GM23338 (cell line): ENCODE results near the gene F12. TPM values are rescaled to one million over a fixed set of nuclear protein-coding genes. Genes with fewer than 3 reads are reported as not detected.

Source experiments
- ATAC-seq: fragments of 200-7000 bp; cut with Tn5 transposase; 3 replicates; pipeline ENCODE4 v1.9.1; 2020
- DNase-seq: peaks from one replicate; pipeline ENCODE4 v3.0.0-alpha.2; 2015; ENCODE audit warnings: low spot score
- H2AFZ ChIP-seq: fragments of 200-600 bp; sonication (generic); 2 replicates; pipeline ENCODE4 v1.8.0; 2016; ENCODE audit warnings: antibody characterized with exemption, mild to moderate bottlenecking, moderate library complexity
- H3F3A ChIP-seq: fragments of 200-600 bp; sonication (generic); replicated peaks from 2 replicates; pipeline ENCODE4 v1.8.0; 2017; ENCODE audit warnings: antibody characterized with exemption, mixed run types, low read depth
- H3K27ac ChIP-seq: fragments of 200-600 bp; sonication (generic); 2 replicates; pipeline ENCODE4 v1.6.1; 2016; ENCODE audit warnings: low read depth
- H3K27me3 ChIP-seq: fragments of 200-600 bp; sonication (generic); 2 replicates; pipeline ENCODE4 v1.8.0; 2016; ENCODE audit warnings: mild to moderate bottlenecking, mixed run types, moderate library complexity; ENCODE audit not compliant: insufficient read depth
- H3K36me3 ChIP-seq: fragments of 200-600 bp; sonication (generic); 2 replicates; pipeline ENCODE4 v1.8.0; 2016; ENCODE audit warnings: mild to moderate bottlenecking; ENCODE audit not compliant: insufficient read depth
- H3K4me1 ChIP-seq: fragments of 200-600 bp; sonication (generic); 2 replicates; pipeline ENCODE4 v1.8.0; 2016; ENCODE audit warnings: mild to moderate bottlenecking, moderate library complexity; ENCODE audit not compliant: insufficient read depth
- H3K4me2 ChIP-seq: fragments of 200-600 bp; sonication (generic); 2 replicates; pipeline ENCODE4 v1.7.1; 2017; ENCODE audit warnings: mixed run types
- H3K4me3 ChIP-seq: fragments of 200-600 bp; sonication (generic); 2 replicates; pipeline ENCODE4 v1.6.1; 2016; ENCODE audit warnings: mixed run types
- H3K79me2 ChIP-seq: fragments of 200-600 bp; sonication (generic); replicated peaks from 2 replicates; pipeline ENCODE4 v1.8.0; 2017; ENCODE audit warnings: mild to moderate bottlenecking; ENCODE audit not compliant: insufficient read depth
- H3K9me2 ChIP-seq: fragments of 200-600 bp; sonication (generic); 2 replicates; pipeline ENCODE4 v1.8.0; 2017; ENCODE audit not compliant: insufficient read depth
- H4K20me1 ChIP-seq: fragments of 200-600 bp; sonication (generic); replicated peaks from 2 replicates; pipeline ENCODE4 v1.8.0; 2017; ENCODE audit warnings: mild to moderate bottlenecking; ENCODE audit not compliant: insufficient read depth
- H3K27ac Mint-ChIP-seq: 2 replicates; pipeline ENCODE4 v1.8.0; 2020; ENCODE audit warnings: inconsistent platforms, mild to moderate bottlenecking, moderate library complexity, mixed read lengths
- H3K27me3 Mint-ChIP-seq: 3 replicates; pipeline ENCODE4 v1.8.0; 2022; ENCODE audit warnings: low read depth, mild to moderate bottlenecking, moderate library complexity, mixed read lengths, inconsistent platforms; ENCODE audit not compliant: insufficient read depth, poor library complexity
- H3K36me3 Mint-ChIP-seq: 3 replicates; pipeline ENCODE4 v1.8.0; 2021; ENCODE audit warnings: low read depth, mild to moderate bottlenecking, inconsistent platforms, moderate library complexity, mixed read lengths
- H3K4me1 Mint-ChIP-seq: 3 replicates; pipeline ENCODE4 v1.8.0; 2020; ENCODE audit warnings: mild to moderate bottlenecking, inconsistent platforms, mixed read lengths
- H3K4me3 Mint-ChIP-seq: 3 replicates; pipeline ENCODE4 v1.8.0; 2021; ENCODE audit warnings: moderate library complexity, mild to moderate bottlenecking, inconsistent platforms, mixed read lengths
- H3K9me3 Mint-ChIP-seq: 3 replicates; pipeline ENCODE4 v1.8.0; 2020; ENCODE audit warnings: moderate library complexity, mild to moderate bottlenecking, inconsistent platforms, mixed read lengths
- EZH2 ChIP-seq: fragments of 200-600 bp; sonication (generic); IDR thresholded peaks from one replicate; pipeline ENCODE4 v1.8.0; 2017; ENCODE audit warnings: antibody characterized with exemption, mild to moderate bottlenecking, low read depth; ENCODE audit not compliant: unreplicated experiment
- POLR2AphosphoS5 ChIP-seq: IDR thresholded peaks from 2 replicates; pipeline ENCODE4 v1.6.1; 2016; ENCODE audit warnings: antibody characterized with exemption, low read depth
- ZNF114 ChIP-seq: fragments of 250-450 bp; sonication (Bioruptor Pico); IDR thresholded peaks from 2 replicates; pipeline ENCODE4 v1.5.0; 2020; ENCODE audit warnings: mild to moderate bottlenecking, moderate library complexity
- polyA plus RNA-seq: library from polyadenylated mRNA; unstranded; fragments of >200 nt; fragmentation: Nextera tagmentation; extraction: Ambion mirVana; gene quantifications from 2 replicates; pipeline ENCODE4 v1.2.1, GENCODE V29; 2016
- total RNA-seq: library from RNA; depleted of rRNA; stranded (reverse); fragments of >200 nt; shearing (Covaris generic); gene quantifications from 2 replicates; pipeline ENCODE4 v1.2.3, GENCODE V29; 2014
- TF ChIP-seq, protein P1 (sequence below): IDR thresholded peaks from one replicate; pipeline ENCODE4 v1.6.1; 2018; ENCODE audit warnings: antibody characterized with exemption; ENCODE audit not compliant: unreplicated experiment
- TF ChIP-seq, protein P2 (sequence below), 2 experiments: fragments of 200-600 bp in 1 of 2; sonication (generic) in 1 of 2; conservative IDR thresholded peaks; 2 replicates each; pipeline versions ENCODE4 v1.5.1 to v1.6.1; 2016 to 2017; ENCODE audit warnings: antibody characterized with exemption in 2 of 2, low read depth in 2 of 2, mild to moderate bottlenecking in 2 of 2, moderate library complexity in 1 of 2
- TF ChIP-seq, protein P3 (sequence below): IDR thresholded peaks from 2 replicates; pipeline ENCODE4 v1.6.1; 2016; ENCODE audit warnings: antibody characterized with exemption

The F12 gene
- total and polyA plus RNA-seq, 2 experiments from 2014 or later = 2.9 to 8.0 TPM

DNA sequence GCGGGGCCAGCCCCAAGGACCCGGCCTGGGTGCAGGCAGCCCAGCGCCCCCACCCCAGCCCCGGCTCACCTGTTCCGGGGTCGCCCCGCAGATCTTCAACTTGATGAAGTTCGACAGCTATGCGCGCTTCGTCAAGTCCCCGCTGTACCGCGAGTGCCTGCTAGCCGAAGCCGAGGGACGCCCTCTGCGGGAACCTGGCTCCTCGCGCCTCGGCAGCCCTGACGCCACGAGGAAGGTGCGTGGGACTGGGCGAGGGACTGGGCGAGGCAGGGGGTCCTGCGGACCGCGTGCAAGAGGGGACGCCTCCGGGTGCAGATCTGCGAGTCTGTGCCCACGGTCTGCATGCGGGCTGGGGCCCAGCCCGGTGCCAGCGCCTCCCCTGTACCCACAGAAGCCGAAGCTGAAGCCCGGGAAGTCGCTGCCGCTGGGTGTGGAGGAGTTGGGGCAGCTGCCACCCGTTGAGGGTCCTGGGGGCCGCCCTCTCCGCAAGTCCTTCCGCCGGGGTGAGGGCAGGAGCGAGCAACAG lies 42.0 kb downstream of the F12 start:
- Mint-ChIP-seq H3K4me3 (peak overlapping the region; percentile 90), H3K9me3 (no peaks in the 10 kb centered on the region; the same call in 2 of the 3 replicates), H3K36me3 (peaks cover 11% of the 10 kb centered on the region), H3K27me3 (peaks cover 28% of the 10 kb centered on the region), H3K27ac (no peak overlapping the region), H3K4me1 (peaks cover 54% of the 10 kb centered on the region)
- Histone ChIP-seq H2AFZ (peak overlapping the region; percentile 84), H3K27me3 (peaks cover 16% of the 10 kb centered on the region), H4K20me1 (no peaks in the 10 kb centered on the region; the same call in 1 of the 2 replicates), H3K79me2 (no peaks in the 10 kb centered on the region), H3F3A (peaks cover 23% of the 10 kb centered on the region; the same call in 1 of the 2 replicates), H3K4me2 (peak overlapping the region; percentile 97), H3K4me1 (peaks cover 52% of the 10 kb centered on the region), H3K4me3 (peak overlapping the region; percentile 84), H3K9me2 (no peaks in the 10 kb centered on the region), H3K27ac (no peak overlapping the region), H3K36me3 (no peaks in the 10 kb centered on the region)
- DNase-seq (peak; percentile 45), ATAC-seq (peak; percentile 0)
- TF ChIP-seq POLR2AphosphoS5 (peak; percentile 12), EZH2 (no peak), ZNF114 (no peak)
- TF ChIP-seq, protein P1, sequence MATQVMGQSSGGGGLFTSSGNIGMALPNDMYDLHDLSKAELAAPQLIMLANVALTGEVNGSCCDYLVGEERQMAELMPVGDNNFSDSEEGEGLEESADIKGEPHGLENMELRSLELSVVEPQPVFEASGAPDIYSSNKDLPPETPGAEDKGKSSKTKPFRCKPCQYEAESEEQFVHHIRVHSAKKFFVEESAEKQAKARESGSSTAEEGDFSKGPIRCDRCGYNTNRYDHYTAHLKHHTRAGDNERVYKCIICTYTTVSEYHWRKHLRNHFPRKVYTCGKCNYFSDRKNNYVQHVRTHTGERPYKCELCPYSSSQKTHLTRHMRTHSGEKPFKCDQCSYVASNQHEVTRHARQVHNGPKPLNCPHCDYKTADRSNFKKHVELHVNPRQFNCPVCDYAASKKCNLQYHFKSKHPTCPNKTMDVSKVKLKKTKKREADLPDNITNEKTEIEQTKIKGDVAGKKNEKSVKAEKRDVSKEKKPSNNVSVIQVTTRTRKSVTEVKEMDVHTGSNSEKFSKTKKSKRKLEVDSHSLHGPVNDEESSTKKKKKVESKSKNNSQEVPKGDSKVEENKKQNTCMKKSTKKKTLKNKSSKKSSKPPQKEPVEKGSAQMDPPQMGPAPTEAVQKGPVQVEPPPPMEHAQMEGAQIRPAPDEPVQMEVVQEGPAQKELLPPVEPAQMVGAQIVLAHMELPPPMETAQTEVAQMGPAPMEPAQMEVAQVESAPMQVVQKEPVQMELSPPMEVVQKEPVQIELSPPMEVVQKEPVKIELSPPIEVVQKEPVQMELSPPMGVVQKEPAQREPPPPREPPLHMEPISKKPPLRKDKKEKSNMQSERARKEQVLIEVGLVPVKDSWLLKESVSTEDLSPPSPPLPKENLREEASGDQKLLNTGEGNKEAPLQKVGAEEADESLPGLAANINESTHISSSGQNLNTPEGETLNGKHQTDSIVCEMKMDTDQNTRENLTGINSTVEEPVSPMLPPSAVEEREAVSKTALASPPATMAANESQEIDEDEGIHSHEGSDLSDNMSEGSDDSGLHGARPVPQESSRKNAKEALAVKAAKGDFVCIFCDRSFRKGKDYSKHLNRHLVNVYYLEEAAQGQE = no peak
- TF ChIP-seq, protein P2, sequence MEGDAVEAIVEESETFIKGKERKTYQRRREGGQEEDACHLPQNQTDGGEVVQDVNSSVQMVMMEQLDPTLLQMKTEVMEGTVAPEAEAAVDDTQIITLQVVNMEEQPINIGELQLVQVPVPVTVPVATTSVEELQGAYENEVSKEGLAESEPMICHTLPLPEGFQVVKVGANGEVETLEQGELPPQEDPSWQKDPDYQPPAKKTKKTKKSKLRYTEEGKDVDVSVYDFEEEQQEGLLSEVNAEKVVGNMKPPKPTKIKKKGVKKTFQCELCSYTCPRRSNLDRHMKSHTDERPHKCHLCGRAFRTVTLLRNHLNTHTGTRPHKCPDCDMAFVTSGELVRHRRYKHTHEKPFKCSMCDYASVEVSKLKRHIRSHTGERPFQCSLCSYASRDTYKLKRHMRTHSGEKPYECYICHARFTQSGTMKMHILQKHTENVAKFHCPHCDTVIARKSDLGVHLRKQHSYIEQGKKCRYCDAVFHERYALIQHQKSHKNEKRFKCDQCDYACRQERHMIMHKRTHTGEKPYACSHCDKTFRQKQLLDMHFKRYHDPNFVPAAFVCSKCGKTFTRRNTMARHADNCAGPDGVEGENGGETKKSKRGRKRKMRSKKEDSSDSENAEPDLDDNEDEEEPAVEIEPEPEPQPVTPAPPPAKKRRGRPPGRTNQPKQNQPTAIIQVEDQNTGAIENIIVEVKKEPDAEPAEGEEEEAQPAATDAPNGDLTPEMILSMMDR (conservative IDR thresholded peaks at IDR 0.05; ENCODE audit: low read depth in 2 of 2) = 0 out of 4 replicates have a peak, but pooled peaks of 1 of the 2 experiments have one; percentile 17

DNA sequence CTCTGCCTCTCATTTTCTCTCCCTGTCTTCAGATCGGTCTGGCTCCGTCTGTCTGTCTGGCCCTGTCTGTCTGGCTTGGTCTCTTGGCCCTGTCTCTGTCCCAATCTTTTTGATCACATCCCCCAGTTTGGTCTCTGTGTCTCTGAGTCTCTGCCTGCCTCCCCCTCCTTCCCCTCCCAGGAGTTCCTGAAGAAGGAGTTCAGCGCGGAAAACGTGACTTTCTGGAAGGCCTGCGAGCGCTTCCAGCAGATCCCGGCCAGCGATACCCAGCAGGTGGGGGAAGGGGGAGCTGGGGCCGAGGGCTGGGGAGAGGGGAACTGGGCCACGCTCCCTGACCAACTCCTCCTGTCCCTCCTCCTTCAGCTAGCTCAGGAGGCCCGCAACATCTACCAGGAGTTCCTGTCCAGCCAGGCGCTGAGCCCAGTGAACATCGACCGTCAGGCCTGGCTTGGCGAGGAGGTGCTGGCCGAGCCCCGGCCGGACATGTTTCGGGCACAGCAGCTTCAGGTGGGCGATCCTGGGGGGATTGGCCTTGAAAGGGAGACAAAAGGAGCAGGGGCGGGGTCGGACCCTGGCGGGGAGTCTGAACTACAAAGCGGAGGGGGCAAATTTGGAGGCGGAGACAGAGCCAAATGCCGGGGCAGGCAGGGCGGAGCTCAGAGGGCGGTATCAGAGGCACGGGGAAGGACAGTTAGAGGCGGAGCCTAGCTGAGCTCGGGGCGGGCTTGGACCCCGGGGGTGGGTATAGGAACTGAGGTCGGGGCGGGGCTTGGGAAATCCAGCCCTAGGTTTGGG lies 42.6 kb downstream of the F12 start:
- Mint-ChIP-seq H3K4me1 (peaks cover 60% of the 10 kb centered on the region), H3K9me3 (no peaks in the 10 kb centered on the region; the same call in 2 of the 3 replicates), H3K27me3 (peaks cover 33% of the 10 kb centered on the region), H3K4me3 (peak overlapping the region; percentile 90), H3K36me3 (peaks cover 11% of the 10 kb centered on the region), H3K27ac (peak overlapping the region; percentile 98)
- Histone ChIP-seq H3K27me3 (peaks cover 20% of the 10 kb centered on the region), H3K27ac (peak overlapping the region; percentile 95), H3K9me2 (no peaks in the 10 kb centered on the region), H3F3A (peaks cover 27% of the 10 kb centered on the region; the same call in 1 of the 2 replicates), H4K20me1 (no peaks in the 10 kb centered on the region; the same call in 1 of the 2 replicates), H3K79me2 (no peaks in the 10 kb centered on the region), H3K4me1 (peaks cover 57% of the 10 kb centered on the region), H3K4me2 (peak overlapping the region; percentile 97), H3K36me3 (no peaks in the 10 kb centered on the region), H2AFZ (peak overlapping the region; percentile 89), H3K4me3 (peak overlapping the region; percentile 84)
- peak; percentile 62 for ATAC-seq
- peak; percentile 99 for DNase-seq
- TF ChIP-seq, protein P3, sequence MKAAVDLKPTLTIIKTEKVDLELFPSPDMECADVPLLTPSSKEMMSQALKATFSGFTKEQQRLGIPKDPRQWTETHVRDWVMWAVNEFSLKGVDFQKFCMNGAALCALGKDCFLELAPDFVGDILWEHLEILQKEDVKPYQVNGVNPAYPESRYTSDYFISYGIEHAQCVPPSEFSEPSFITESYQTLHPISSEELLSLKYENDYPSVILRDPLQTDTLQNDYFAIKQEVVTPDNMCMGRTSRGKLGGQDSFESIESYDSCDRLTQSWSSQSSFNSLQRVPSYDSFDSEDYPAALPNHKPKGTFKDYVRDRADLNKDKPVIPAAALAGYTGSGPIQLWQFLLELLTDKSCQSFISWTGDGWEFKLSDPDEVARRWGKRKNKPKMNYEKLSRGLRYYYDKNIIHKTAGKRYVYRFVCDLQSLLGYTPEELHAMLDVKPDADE = no peak
- peak; percentile 66 for TF ChIP-seq POLR2AphosphoS5
